Measurements from ENCODE around the gene HDGF.

Gene HDGF

GRCh38 chr1:156698995-156699394 is 52.5 kb downstream of the HDGF start:
- DNase-seq (ENCODE audit: low spot score), result no peak

- DNase-seq (ENCODE audit: low spot score), result no peak
These were observed 54.0 kb downstream of the HDGF start for GRCh38 chr1:156697481-156697880.

GRCh38 chr1:156696755-156697154 is 54.7 kb downstream of the HDGF start:
- no peak for DNase-seq (ENCODE audit: low spot score)

GRCh38 chr1:156694690-156694962 is 56.8 kb downstream of the HDGF start:
- no peak for DNase-seq (ENCODE audit: low spot score)

GRCh38 chr1:156693848-156694689 is 57.4 kb downstream of the HDGF start:
- no peak for DNase-seq (ENCODE audit: low spot score)

- no peak for DNase-seq (ENCODE audit: low spot score)
These were observed 58.3 kb downstream of the HDGF start for GRCh38 chr1:156692925-156693847.

- no peak for DNase-seq (ENCODE audit: low spot score)
These were observed 59.0 kb downstream of the HDGF start for GRCh38 chr1:156692441-156692924.
